ENCODE measurements around the gene TRHDE.

TRHDE gene

DNA sequence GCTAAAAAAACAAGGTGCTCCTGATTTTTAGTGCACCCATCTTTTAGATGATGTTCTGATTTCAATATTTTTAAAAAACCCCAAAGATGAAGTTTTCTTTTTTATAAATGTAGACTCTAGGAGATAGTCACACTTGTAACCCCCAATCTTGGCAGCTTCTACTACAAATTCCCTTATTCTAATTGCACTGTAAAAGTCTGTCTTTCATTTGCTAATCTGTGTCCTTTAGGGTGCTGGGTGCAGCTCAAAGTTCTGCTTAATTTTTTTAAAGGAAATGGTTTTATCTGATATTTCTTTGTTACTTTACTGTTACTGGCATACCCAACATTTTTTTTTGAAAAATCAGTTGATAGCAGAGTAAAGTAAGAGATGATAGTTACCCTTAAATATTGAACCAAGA lies 172.0 kb downstream of the TRHDE start:
- Histone ChIP-seq H3K27me3 (ENCODE audit: control insufficient read depth, insufficient read depth, low read length) (no peaks in the 10 kb centered on the region), H2AFZ (no peak overlapping the region), H3K9ac (no peak overlapping the region), H3K4me1 (no peaks in the 10 kb centered on the region), H3K4me2 (ENCODE audit: low read length) (no peak overlapping the region), H3K36me3 (ENCODE audit: control insufficient read depth, insufficient read depth, low read length) (no peaks in the 10 kb centered on the region), H3K4me3 (ENCODE audit: low read depth, low read length) (no peak overlapping the region), H3K9me3 (ENCODE audit: control insufficient read depth, low read length) (no peaks in the 10 kb centered on the region), H3K27ac (no peak overlapping the region), H3K79me2 (no peaks in the 10 kb centered on the region)
- TF ChIP-seq, protein P1, sequence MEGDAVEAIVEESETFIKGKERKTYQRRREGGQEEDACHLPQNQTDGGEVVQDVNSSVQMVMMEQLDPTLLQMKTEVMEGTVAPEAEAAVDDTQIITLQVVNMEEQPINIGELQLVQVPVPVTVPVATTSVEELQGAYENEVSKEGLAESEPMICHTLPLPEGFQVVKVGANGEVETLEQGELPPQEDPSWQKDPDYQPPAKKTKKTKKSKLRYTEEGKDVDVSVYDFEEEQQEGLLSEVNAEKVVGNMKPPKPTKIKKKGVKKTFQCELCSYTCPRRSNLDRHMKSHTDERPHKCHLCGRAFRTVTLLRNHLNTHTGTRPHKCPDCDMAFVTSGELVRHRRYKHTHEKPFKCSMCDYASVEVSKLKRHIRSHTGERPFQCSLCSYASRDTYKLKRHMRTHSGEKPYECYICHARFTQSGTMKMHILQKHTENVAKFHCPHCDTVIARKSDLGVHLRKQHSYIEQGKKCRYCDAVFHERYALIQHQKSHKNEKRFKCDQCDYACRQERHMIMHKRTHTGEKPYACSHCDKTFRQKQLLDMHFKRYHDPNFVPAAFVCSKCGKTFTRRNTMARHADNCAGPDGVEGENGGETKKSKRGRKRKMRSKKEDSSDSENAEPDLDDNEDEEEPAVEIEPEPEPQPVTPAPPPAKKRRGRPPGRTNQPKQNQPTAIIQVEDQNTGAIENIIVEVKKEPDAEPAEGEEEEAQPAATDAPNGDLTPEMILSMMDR (IDR thresholded peaks at IDR 0.05) = no peak

GRCh38 chr12:72444566-72444965 lies 172.4 kb downstream of the TRHDE start:
- Histone ChIP-seq H3K4me1 (no peaks in the 10 kb centered on the region), H3K4me2 (ENCODE audit: low read length) (no peak overlapping the region), H3K36me3 (ENCODE audit: control insufficient read depth, insufficient read depth, low read length) (no peaks in the 10 kb centered on the region), H3K9ac (no peak overlapping the region), H3K27me3 (ENCODE audit: control insufficient read depth, insufficient read depth, low read length) (no peaks in the 10 kb centered on the region), H2AFZ (no peak overlapping the region), H3K9me3 (ENCODE audit: control insufficient read depth, low read length) (no peaks in the 10 kb centered on the region), H3K79me2 (no peaks in the 10 kb centered on the region), H3K27ac (no peak overlapping the region), H3K4me3 (ENCODE audit: low read depth, low read length) (no peak overlapping the region)
- TF ChIP-seq, protein P1 (IDR thresholded peaks at IDR 0.05) = no peak

GRCh38 chr12:72448089-72448488 lies 175.9 kb downstream of the TRHDE start:
- Histone ChIP-seq H3K4me2 (ENCODE audit: low read length) (no peak overlapping the region), H3K27me3 (ENCODE audit: control insufficient read depth, insufficient read depth, low read length) (no peaks in the 10 kb centered on the region)

GRCh38 chr12:72448805-72449204 lies 176.6 kb downstream of the TRHDE start:
- H3K27ac ChIP-seq = no peak overlapping the region
- H3K27me3 ChIP-seq (ENCODE audit: control insufficient read depth, insufficient read depth, low read length) = no peaks in the 10 kb centered on the region
- H3K79me2 ChIP-seq = no peaks in the 10 kb centered on the region
- H3K4me3 ChIP-seq (ENCODE audit: low read depth, low read length) = no peak overlapping the region
- H3K9me3 ChIP-seq (ENCODE audit: control insufficient read depth, low read length) = no peaks in the 10 kb centered on the region
- no peaks in the 10 kb centered on the region for H3K36me3 ChIP-seq (ENCODE audit: control insufficient read depth, insufficient read depth, low read length)
- no peak overlapping the region for H2AFZ ChIP-seq
- no peak overlapping the region for H3K9ac ChIP-seq
- TF ChIP-seq, protein P1 (IDR thresholded peaks at IDR 0.05) = no peak
- no peak overlapping the region for H3K4me2 ChIP-seq (ENCODE audit: low read length)
- H3K4me1 ChIP-seq = no peaks in the 10 kb centered on the region

More at GRCh38 chr12:72448089-72448488, 175.9 kb downstream of the TRHDE start:
- Histone ChIP-seq H3K9me3 (ENCODE audit: control insufficient read depth, low read length) (no peaks in the 10 kb centered on the region), H2AFZ (no peak overlapping the region), H3K79me2 (no peaks in the 10 kb centered on the region), H3K27ac (no peak overlapping the region), H3K36me3 (ENCODE audit: control insufficient read depth, insufficient read depth, low read length) (no peaks in the 10 kb centered on the region), H3K9ac (no peak overlapping the region), H3K4me1 (no peaks in the 10 kb centered on the region), H3K4me3 (ENCODE audit: low read depth, low read length) (no peak overlapping the region)
- TF ChIP-seq, protein P1 (IDR thresholded peaks at IDR 0.05) = no peak

- no peaks in the 10 kb centered on the region for H3K79me2 ChIP-seq
- no peaks in the 10 kb centered on the region for H3K27me3 ChIP-seq (ENCODE audit: control insufficient read depth, insufficient read depth, low read length)
- no peak overlapping the region for H2AFZ ChIP-seq
- no peaks in the 10 kb centered on the region for H3K36me3 ChIP-seq (ENCODE audit: control insufficient read depth, insufficient read depth, low read length)
- no peak overlapping the region for H3K9ac ChIP-seq
- H3K4me3 ChIP-seq (ENCODE audit: low read depth, low read length) = no peak overlapping the region
- no peaks in the 10 kb centered on the region for H3K4me1 ChIP-seq
- TF ChIP-seq, protein P1 (IDR thresholded peaks at IDR 0.05) = no peak
- no peaks in the 10 kb centered on the region for H3K9me3 ChIP-seq (ENCODE audit: control insufficient read depth, low read length)
- no peak overlapping the region for H3K4me2 ChIP-seq (ENCODE audit: low read length)
- H3K27ac ChIP-seq = no peak overlapping the region
Measured at GRCh38 chr12:72453066-72453465, 180.9 kb downstream of the TRHDE start.
